ENCODE results near the gene XAF1.

DNA sequence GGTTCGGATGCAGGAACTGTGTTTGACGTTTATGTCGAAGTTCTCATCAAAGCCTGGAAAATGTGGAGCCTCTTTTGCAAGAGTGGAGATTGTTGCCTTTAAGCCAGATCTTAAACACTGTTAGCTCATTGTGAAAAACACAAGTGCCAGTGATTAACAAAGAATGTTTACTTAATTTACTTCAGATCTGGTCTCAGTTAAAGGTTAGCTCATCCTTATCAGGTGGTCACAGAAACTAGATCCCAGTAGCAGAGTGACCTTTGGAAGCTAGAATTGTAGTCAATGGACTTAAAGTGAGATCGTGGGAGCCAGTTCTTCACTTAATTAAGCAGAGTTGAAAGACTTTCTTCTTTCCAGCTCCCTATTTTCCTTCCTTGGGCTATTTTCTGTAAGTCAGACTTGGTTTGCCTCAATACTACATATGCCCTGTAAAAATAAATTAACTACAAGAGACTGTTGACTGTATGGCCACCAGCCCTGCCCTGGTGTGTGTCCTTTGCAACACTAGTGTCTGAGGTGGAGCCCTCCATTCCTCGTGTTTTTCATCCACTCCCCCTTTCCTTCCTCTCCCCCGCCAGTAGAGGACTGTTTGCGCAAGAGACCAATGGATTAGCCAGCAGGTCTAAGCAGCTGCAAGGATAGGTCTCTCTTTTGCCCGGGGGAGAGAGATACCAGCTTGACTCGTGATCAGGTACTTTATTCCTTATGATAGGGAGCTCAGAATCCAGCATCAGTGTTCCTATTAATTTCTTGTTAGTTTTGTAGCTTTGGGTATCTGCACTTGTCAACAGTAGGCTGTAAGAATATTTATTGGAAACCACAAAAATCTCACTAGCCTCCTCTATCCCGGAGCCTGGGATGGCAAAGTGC lies 40.4 kb downstream of the XAF1 start:
- TF ChIP-seq, protein P1, sequence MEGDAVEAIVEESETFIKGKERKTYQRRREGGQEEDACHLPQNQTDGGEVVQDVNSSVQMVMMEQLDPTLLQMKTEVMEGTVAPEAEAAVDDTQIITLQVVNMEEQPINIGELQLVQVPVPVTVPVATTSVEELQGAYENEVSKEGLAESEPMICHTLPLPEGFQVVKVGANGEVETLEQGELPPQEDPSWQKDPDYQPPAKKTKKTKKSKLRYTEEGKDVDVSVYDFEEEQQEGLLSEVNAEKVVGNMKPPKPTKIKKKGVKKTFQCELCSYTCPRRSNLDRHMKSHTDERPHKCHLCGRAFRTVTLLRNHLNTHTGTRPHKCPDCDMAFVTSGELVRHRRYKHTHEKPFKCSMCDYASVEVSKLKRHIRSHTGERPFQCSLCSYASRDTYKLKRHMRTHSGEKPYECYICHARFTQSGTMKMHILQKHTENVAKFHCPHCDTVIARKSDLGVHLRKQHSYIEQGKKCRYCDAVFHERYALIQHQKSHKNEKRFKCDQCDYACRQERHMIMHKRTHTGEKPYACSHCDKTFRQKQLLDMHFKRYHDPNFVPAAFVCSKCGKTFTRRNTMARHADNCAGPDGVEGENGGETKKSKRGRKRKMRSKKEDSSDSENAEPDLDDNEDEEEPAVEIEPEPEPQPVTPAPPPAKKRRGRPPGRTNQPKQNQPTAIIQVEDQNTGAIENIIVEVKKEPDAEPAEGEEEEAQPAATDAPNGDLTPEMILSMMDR (IDR thresholded peaks at IDR 0.05 in 2 of 3, conservative IDR thresholded peaks at IDR 0.05 in 1 of 3; ENCODE audit: control insufficient read depth in 2 of 3, extremely low read depth in 1 of 3, insufficient read depth in 1 of 3, low read depth in 3 of 3, low read length in 3 of 3) = no peak
- TF ChIP-seq STAT1 (conservative IDR thresholded peaks at IDR 0.05) = no peak
- no peak for TF ChIP-seq POLR2A (IDR thresholded peaks at IDR 0.05; ENCODE audit: low read depth, low read length)
- TF ChIP-seq CREM (IDR thresholded peaks at IDR 0.05; ENCODE audit: low read depth) = no peak
- no peak for TF ChIP-seq ZNF274 (IDR thresholded peaks at IDR 0.05; ENCODE audit: insufficient read depth, insufficient read length)
- TF ChIP-seq, protein P2, sequence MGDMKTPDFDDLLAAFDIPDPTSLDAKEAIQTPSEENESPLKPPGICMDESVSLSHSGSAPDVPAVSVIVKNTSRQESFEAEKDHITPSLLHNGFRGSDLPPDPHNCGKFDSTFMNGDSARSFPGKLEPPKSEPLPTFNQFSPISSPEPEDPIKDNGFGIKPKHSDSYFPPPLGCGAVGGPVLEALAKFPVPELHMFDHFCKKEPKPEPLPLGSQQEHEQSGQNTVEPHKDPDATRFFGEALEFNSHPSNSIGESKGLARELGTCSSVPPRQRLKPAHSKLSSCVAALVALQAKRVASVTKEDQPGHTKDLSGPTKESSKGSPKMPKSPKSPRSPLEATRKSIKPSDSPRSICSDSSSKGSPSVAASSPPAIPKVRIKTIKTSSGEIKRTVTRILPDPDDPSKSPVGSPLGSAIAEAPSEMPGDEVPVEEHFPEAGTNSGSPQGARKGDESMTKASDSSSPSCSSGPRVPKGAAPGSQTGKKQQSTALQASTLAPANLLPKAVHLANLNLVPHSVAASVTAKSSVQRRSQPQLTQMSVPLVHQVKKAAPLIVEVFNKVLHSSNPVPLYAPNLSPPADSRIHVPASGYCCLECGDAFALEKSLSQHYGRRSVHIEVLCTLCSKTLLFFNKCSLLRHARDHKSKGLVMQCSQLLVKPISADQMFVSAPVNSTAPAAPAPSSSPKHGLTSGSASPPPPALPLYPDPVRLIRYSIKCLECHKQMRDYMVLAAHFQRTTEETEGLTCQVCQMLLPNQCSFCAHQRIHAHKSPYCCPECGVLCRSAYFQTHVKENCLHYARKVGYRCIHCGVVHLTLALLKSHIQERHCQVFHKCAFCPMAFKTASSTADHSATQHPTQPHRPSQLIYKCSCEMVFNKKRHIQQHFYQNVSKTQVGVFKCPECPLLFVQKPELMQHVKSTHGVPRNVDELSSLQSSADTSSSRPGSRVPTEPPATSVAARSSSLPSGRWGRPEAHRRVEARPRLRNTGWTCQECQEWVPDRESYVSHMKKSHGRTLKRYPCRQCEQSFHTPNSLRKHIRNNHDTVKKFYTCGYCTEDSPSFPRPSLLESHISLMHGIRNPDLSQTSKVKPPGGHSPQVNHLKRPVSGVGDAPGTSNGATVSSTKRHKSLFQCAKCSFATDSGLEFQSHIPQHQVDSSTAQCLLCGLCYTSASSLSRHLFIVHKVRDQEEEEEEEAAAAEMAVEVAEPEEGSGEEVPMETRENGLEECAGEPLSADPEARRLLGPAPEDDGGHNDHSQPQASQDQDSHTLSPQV (IDR thresholded peaks at IDR 0.05) = no peak
- no peak for TF ChIP-seq EZH2 (IDR thresholded peaks at IDR 0.05; ENCODE audit: borderline replicate concordance, control insufficient read depth, low read depth, low read length)
- TF ChIP-seq TCF3 (IDR thresholded peaks at IDR 0.05; ENCODE audit: borderline replicate concordance, insufficient read depth, low read depth, low read length) = no peak
- TF ChIP-seq TCF7 (IDR thresholded peaks at IDR 0.05; ENCODE audit: borderline replicate concordance) = no peak
- no peak for TF ChIP-seq LARP7 (IDR thresholded peaks at IDR 0.05)
- no peak for TF ChIP-seq CREB1 (IDR thresholded peaks at IDR 0.05; ENCODE audit: low read depth)
